Fibroblast of lung (primary cell): Measurements from ENCODE around the gene ZDHHC5. TPM values are rescaled to one million over a fixed set of nuclear protein-coding genes. Genes with fewer than 3 reads are reported as not detected.
A peak's percentile ranks its signal among the peaks of the same experiment; 100 is the strongest.

Experiments used
- DNase-seq, 2 donors: peaks; one replicate each; pipeline versions ENCODE4 v3.0.0 to v3.0.0-alpha.2; 2010; ENCODE audit warnings: low read depth in 2 of 2
- H2AFZ ChIP-seq: 2 replicates; pipeline ENCODE4 v1.5.1; 2012; ENCODE audit warnings: low read length, control low read depth, inconsistent platforms
- H3K27ac ChIP-seq: 2 replicates; pipeline ENCODE4 v1.5.1; 2011; ENCODE audit warnings: low read length, control low read depth; ENCODE audit not compliant: insufficient read depth
- H3K27me3 ChIP-seq: 2 replicates; pipeline ENCODE4 v1.5.1; 2011; ENCODE audit warnings: mild to moderate bottlenecking, low read length; ENCODE audit not compliant: control insufficient read depth, insufficient read depth
- H3K36me3 ChIP-seq: 2 replicates; pipeline ENCODE4 v1.5.1; 2011; ENCODE audit warnings: low read length; ENCODE audit not compliant: control insufficient read depth, insufficient read depth
- H3K4me1 ChIP-seq: 2 replicates; pipeline ENCODE4 v1.5.1; 2011; ENCODE audit warnings: low read length; ENCODE audit not compliant: control insufficient read depth, insufficient read depth; ENCODE audit errors: extremely low read depth
- H3K4me2 ChIP-seq: 2 replicates; pipeline ENCODE4 v1.5.1; 2011; ENCODE audit warnings: low read length, control low read depth; ENCODE audit not compliant: insufficient read depth; ENCODE audit errors: extremely low read depth
- H3K4me3 ChIP-seq, 4 experiments: fragments of 200-600 bp in 1 of 4; sonication (generic) in 1 of 4; replicated peaks in 1 of 4; 2 replicates each; pipeline ENCODE4 v1.5.1; 2011 to 2016; ENCODE audit warnings: low read length in 4 of 4, low read depth in 3 of 4, mild to moderate bottlenecking in 3 of 4, control low read depth in 2 of 4, inconsistent platforms in 1 of 4, mixed read lengths in 1 of 4; ENCODE audit not compliant: insufficient read depth in 1 of 4; ENCODE audit errors: control extremely low read depth in 1 of 4
- H3K79me2 ChIP-seq: 2 replicates; pipeline ENCODE4 v1.5.1; 2012; ENCODE audit warnings: mild to moderate bottlenecking, low read length, inconsistent platforms; ENCODE audit not compliant: control insufficient read depth, insufficient read depth
- H3K9ac ChIP-seq: 2 replicates; pipeline ENCODE4 v1.5.1; 2011; ENCODE audit warnings: mild to moderate bottlenecking, low read length, control low read depth; ENCODE audit not compliant: insufficient read depth
- H3K9me3 ChIP-seq: 2 replicates; pipeline ENCODE4 v1.5.1; 2012; ENCODE audit warnings: low read depth, low read length; ENCODE audit not compliant: control insufficient read depth, insufficient read depth
- H4K20me1 ChIP-seq: 2 replicates; pipeline ENCODE4 v1.5.1; 2011; ENCODE audit warnings: low read length; ENCODE audit not compliant: control insufficient read depth, insufficient read depth; ENCODE audit errors: extremely low read depth
- CTCF ChIP-seq, 2 donors: IDR thresholded peaks in 1 of 2; conservative IDR thresholded peaks in 1 of 2; 1 replicate in 1 of 2; 2 replicates in 1 of 2; pipeline ENCODE4 v1.5.1; 2011 to 2012; ENCODE audit warnings: low read length in 2 of 2, control low read depth in 1 of 2, inconsistent platforms in 1 of 2, low read depth in 1 of 2, mild to moderate bottlenecking in 1 of 2
- EZH2 ChIP-seq: IDR thresholded peaks from 2 replicates; pipeline ENCODE4 v1.5.1; 2012; ENCODE audit warnings: low read length, control low read depth, mild to moderate bottlenecking; ENCODE audit errors: missing control alignments
- polyA plus RNA-seq, 2 donors: library from polyadenylated mRNA; depleted of rRNA in 1 of 2; stranded (reverse) in 1 of 2; unstranded in 1 of 2; fragments of >200 nt; gene quantifications; 2 replicates each; pipeline ENCODE4 v1.2.1, GENCODE V29; 2011 to 2012; ENCODE audit warnings: missing spikeins in 1 of 2
- total RNA-seq: library from RNA; depleted of rRNA; stranded (reverse); fragments of >200 nt; gene quantifications from 2 replicates; pipeline ENCODE4 v1.2.1, GENCODE V29; 2014

ZDHHC5 gene
- total and polyA plus RNA-seq, 2 donors (not counting 1 experiment from before 2014, with no cell fraction given): 33.9 to 58.9 TPM

- Histone ChIP-seq H3K27me3 (no peaks in the 10 kb centered on the region), H3K4me1 (no peaks in the 10 kb centered on the region), H4K20me1 (no peaks in the 10 kb centered on the region), H3K4me3 (no peak overlapping the region), H2AFZ (no peak overlapping the region), H3K36me3 (peaks cover 17% of the 10 kb centered on the region), H3K27ac (no peak overlapping the region), H3K9ac (no peak overlapping the region), H3K4me2 (no peak overlapping the region), H3K79me2 (no peaks in the 10 kb centered on the region), H3K9me3 (no peaks in the 10 kb centered on the region)
- no peak for DNase-seq
- TF ChIP-seq CTCF (conservative IDR thresholded peaks at IDR 0.05 in 1 of 2, IDR thresholded peaks at IDR 0.05 in 1 of 2; ENCODE audit: low read depth in 1 of 2, low read length in 2 of 2) (no peak), EZH2 (no peak)
Measured at GRCh38 chr11:57698843-57699365, 31.0 kb downstream of the ZDHHC5 start.

GRCh38 chr11:57699813-57700212, 31.9 kb downstream of the ZDHHC5 start:
- Histone ChIP-seq H3K4me2 (no peak overlapping the region), H3K79me2 (no peaks in the 10 kb centered on the region), H3K9ac (no peak overlapping the region), H3K4me1 (no peaks in the 10 kb centered on the region), H2AFZ (no peak overlapping the region), H3K36me3 (peaks cover 19% of the 10 kb centered on the region), H3K9me3 (no peaks in the 10 kb centered on the region), H3K4me3 (no peak overlapping the region), H3K27ac (no peak overlapping the region), H3K27me3 (no peaks in the 10 kb centered on the region), H4K20me1 (no peaks in the 10 kb centered on the region)
- TF ChIP-seq EZH2 (no peak), CTCF (conservative IDR thresholded peaks at IDR 0.05 in 1 of 2, IDR thresholded peaks at IDR 0.05 in 1 of 2; ENCODE audit: low read depth in 1 of 2, low read length in 2 of 2) (no peak)
- DNase-seq: no peak

GRCh38 chr11:57700425-57700824, 32.5 kb downstream of the ZDHHC5 start:
- Histone ChIP-seq H3K36me3 (peaks cover 19% of the 10 kb centered on the region), H3K4me1 (no peaks in the 10 kb centered on the region), H3K79me2 (no peaks in the 10 kb centered on the region), H3K9me3 (no peaks in the 10 kb centered on the region), H3K27me3 (no peaks in the 10 kb centered on the region), H3K27ac (no peak overlapping the region), H3K4me2 (no peak overlapping the region), H3K9ac (no peak overlapping the region), H4K20me1 (no peaks in the 10 kb centered on the region), H2AFZ (no peak overlapping the region), H3K4me3 (no peak overlapping the region)
- TF ChIP-seq CTCF (conservative IDR thresholded peaks at IDR 0.05 in 1 of 2, IDR thresholded peaks at IDR 0.05 in 1 of 2; ENCODE audit: low read depth in 1 of 2, low read length in 2 of 2) (peak in 1 of 2 donors; percentile 26), EZH2 (no peak)
- no peak for DNase-seq
